Right atrium auricular region (tissue), 2 donors: ENCODE results near the gene OPN5. TPM values are rescaled to one million over a fixed set of nuclear protein-coding genes. Genes with fewer than 3 reads are reported as not detected.

Experiments used
- DNase-seq: peaks from one replicate; pipeline ENCODE4 v3.0.0-alpha.2; 2019; ENCODE audit warnings: low spot score
- H3K27ac ChIP-seq, 2 donors: fragments of 200-600 bp; sonication (generic); 1 replicate in 1 of 2; 2 replicates in 1 of 2; pipeline ENCODE4 v1.5.1; 2016 to 2019
- H3K27me3 ChIP-seq, 2 donors: fragments of 200-600 bp; sonication (generic); one replicate each; pipeline versions ENCODE4 v1.5.1 to v1.6.0; 2017 to 2019
- H3K36me3 ChIP-seq: fragments of 200-600 bp; sonication (generic); one replicate; pipeline ENCODE4 v1.5.1; 2016
- H3K4me1 ChIP-seq, 2 donors: fragments of 200-600 bp; sonication (generic); one replicate each; pipeline versions ENCODE4 v1.5.1 to v1.6.0; 2017 to 2019
- H3K4me3 ChIP-seq, 2 donors: fragments of 200-600 bp; sonication (generic); 1 replicate in 1 of 2; 2 replicates in 1 of 2; pipeline ENCODE4 v1.5.1; 2017 to 2019; ENCODE audit warnings: mild to moderate bottlenecking in 1 of 2, moderate library complexity in 1 of 2
- H3K9me3 ChIP-seq, 2 donors: fragments of 200-600 bp; sonication (generic); one replicate each; pipeline ENCODE4 v1.5.1; 2019
- total RNA-seq, 2 donors: library from RNA; depleted of rRNA; stranded (reverse); fragments of >200 nt; gene quantifications; one replicate each; pipeline ENCODE4 v1.1.0, GENCODE V29; 2016
- TF ChIP-seq, protein P1 (sequence below), 2 donors: fragments of 200-600 bp; sonication (generic); IDR thresholded peaks; one replicate each; pipeline ENCODE4 v1.5.1; 2019; ENCODE audit warnings: antibody characterized with exemption in 2 of 2

The OPN5 gene
- total RNA-seq, 2 donors from 2014 or later, result not detected

DNA sequence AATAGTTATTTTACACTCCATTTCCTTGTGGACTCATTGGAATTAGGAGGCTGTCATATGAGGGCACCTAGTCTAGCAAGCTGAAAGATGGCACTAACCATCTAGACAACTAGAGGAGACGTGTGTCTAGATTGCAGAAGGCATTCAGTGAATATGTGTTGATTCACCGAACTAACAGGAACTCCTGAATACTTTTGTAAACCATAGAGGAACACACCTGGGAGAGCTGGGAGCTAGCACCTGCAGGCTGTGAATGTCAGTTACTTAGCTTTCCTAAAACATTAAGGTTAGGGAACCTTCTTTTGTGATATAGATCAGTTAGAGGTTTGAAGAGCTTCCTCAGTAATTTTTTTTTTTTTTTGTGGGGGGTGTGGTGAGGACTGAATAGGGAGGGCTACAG, 7.7 kb downstream of the OPN5 start:
- Histone ChIP-seq H3K27ac (no peak overlapping the region), H3K36me3 (no peaks in the 10 kb centered on the region), H3K4me1 (peaks cover 0 to 9% of the 10 kb centered on the region in 2 donors), H3K4me3 (no peak overlapping the region), H3K9me3 (no peaks in the 10 kb centered on the region), H3K27me3 (no peaks in the 10 kb centered on the region)
- DNase-seq, result no peak
- TF ChIP-seq, protein P1, sequence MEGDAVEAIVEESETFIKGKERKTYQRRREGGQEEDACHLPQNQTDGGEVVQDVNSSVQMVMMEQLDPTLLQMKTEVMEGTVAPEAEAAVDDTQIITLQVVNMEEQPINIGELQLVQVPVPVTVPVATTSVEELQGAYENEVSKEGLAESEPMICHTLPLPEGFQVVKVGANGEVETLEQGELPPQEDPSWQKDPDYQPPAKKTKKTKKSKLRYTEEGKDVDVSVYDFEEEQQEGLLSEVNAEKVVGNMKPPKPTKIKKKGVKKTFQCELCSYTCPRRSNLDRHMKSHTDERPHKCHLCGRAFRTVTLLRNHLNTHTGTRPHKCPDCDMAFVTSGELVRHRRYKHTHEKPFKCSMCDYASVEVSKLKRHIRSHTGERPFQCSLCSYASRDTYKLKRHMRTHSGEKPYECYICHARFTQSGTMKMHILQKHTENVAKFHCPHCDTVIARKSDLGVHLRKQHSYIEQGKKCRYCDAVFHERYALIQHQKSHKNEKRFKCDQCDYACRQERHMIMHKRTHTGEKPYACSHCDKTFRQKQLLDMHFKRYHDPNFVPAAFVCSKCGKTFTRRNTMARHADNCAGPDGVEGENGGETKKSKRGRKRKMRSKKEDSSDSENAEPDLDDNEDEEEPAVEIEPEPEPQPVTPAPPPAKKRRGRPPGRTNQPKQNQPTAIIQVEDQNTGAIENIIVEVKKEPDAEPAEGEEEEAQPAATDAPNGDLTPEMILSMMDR (IDR thresholded peaks at IDR 0.05), result no peak

- H3K36me3 ChIP-seq, result no peaks in the 10 kb centered on the region
- DNase-seq, result no peak
- peaks cover 0 to 9% of the 10 kb centered on the region in 2 donors for H3K4me1 ChIP-seq
- H3K4me3 ChIP-seq, result no peak overlapping the region
- TF ChIP-seq, protein P1 (IDR thresholded peaks at IDR 0.05), result no peak
- no peak overlapping the region for H3K27ac ChIP-seq
- H3K27me3 ChIP-seq, result no peaks in the 10 kb centered on the region
- no peaks in the 10 kb centered on the region for H3K9me3 ChIP-seq
Observed at GRCh38 chr6:47792216-47792733, 10.4 kb downstream of the OPN5 start.

DNA sequence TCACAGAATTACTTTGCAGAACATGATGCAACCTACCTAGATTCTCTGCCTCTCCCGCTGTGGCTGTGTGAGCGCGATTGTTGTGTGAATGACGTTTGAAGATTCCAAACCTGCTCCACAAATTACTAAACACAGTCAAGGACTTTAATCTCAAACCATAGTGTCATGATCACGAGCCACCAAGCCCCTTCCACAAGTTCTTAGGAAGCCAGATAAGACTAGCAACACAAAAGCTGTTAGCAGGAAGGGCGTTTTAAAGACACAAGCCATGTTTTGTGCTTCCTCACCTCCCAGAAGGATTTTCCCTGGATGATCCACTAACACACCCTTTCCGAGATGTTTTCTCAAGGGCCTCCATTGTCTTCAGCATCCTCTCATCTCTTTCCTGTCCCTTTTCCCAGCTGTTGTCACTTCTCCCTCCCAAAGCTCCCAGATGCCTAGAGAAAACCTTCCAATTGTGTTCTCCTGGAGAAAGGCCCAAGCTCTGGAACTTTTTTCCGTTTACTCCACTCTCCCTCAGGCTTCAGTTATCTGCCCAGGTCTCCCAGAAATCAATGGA, 12.8 kb downstream of the OPN5 start:
- Histone ChIP-seq H3K27ac (no peak overlapping the region), H3K9me3 (no peaks in the 10 kb centered on the region), H3K4me1 (no peaks in the 10 kb centered on the region), H3K36me3 (no peaks in the 10 kb centered on the region), H3K27me3 (no peaks in the 10 kb centered on the region), H3K4me3 (no peak overlapping the region)
- DNase-seq, result no peak
- TF ChIP-seq, protein P1 (IDR thresholded peaks at IDR 0.05), result no peak

GRCh38 chr6:47801984-47802383, 20.2 kb downstream of the OPN5 start:
- Histone ChIP-seq H3K4me3 (no peak overlapping the region), H3K36me3 (no peaks in the 10 kb centered on the region)
- no peak for DNase-seq

GRCh38 chr6:47804821-47805220, 23.0 kb downstream of the OPN5 start:
- Histone ChIP-seq H3K4me1 (no peaks in the 10 kb centered on the region), H3K9me3 (no peaks in the 10 kb centered on the region), H3K36me3 (no peaks in the 10 kb centered on the region), H3K4me3 (no peak overlapping the region), H3K27me3 (no peaks in the 10 kb centered on the region), H3K27ac (no peak overlapping the region)
- no peak for DNase-seq
- TF ChIP-seq, protein P1 (IDR thresholded peaks at IDR 0.05), result no peak

More at GRCh38 chr6:47801984-47802383, 20.2 kb downstream of the OPN5 start:
- Histone ChIP-seq H3K27ac (no peak overlapping the region), H3K27me3 (no peaks in the 10 kb centered on the region), H3K9me3 (no peaks in the 10 kb centered on the region), H3K4me1 (no peaks in the 10 kb centered on the region)
- TF ChIP-seq, protein P1 (IDR thresholded peaks at IDR 0.05), result no peak

DNA sequence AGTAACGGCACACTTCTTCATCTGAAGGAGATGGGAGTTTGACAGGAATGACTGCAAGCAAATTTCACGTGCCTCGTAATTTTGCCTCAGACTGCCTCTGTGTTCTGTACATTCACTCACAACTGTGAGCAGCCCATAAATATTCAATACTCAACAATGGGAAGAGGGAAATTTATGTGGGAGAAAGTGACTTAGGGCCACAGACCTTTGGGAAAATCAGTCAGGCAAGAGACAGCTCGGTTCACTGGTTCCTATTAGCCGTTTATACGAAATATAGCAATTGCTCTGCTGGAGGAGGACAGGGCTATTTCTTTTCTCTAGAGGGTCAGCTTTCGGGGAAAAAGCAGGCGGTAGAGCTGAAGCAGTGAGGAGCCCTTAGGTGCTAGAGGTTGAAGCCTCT, 28.0 kb downstream of the OPN5 start:
- Histone ChIP-seq H3K27me3 (no peaks in the 10 kb centered on the region), H3K36me3 (no peaks in the 10 kb centered on the region), H3K4me1 (no peaks in the 10 kb centered on the region), H3K4me3 (no peak overlapping the region), H3K27ac (no peak overlapping the region), H3K9me3 (no peaks in the 10 kb centered on the region)
- no peak for DNase-seq
- TF ChIP-seq, protein P1 (IDR thresholded peaks at IDR 0.05), result no peak
